AG10803 (cell line): ENCODE data around the gene SENP7.
A peak's percentile ranks its signal among the peaks of the same experiment; 100 is the strongest.

Source experiments
- DNase-seq: peaks from one replicate; pipeline ENCODE4 v3.0.0; 2010; ENCODE audit warnings: low read depth
- H3K4me3 ChIP-seq: 2 replicates; pipeline ENCODE4 v1.5.1; 2011; ENCODE audit warnings: mild to moderate bottlenecking, low read length, control low read depth
- CTCF ChIP-seq: conservative IDR thresholded peaks from 2 replicates; pipeline ENCODE4 v1.5.1; 2011; ENCODE audit warnings: mild to moderate bottlenecking, low read length, control low read depth, inconsistent platforms

Gene SENP7

GRCh38 chr3:101384426-101384825 lies 128.6 kb downstream of the SENP7 start:
- no peak for DNase-seq
- no peak for TF ChIP-seq CTCF
- no peak overlapping the region for H3K4me3 ChIP-seq

GRCh38 chr3:101383656-101384055 lies 129.4 kb downstream of the SENP7 start:
- no peak for DNase-seq
- no peak for TF ChIP-seq CTCF
- no peak overlapping the region for H3K4me3 ChIP-seq

GRCh38 chr3:101383156-101383575 lies 129.8 kb downstream of the SENP7 start:
- DNase-seq: peak; percentile 53
- no peak for TF ChIP-seq CTCF
- H3K4me3 ChIP-seq: no peak overlapping the region

GRCh38 chr3:101381809-101382208 lies 131.2 kb downstream of the SENP7 start:
- H3K4me3 ChIP-seq: no peak overlapping the region
- peak; percentile 32 for DNase-seq
- TF ChIP-seq CTCF: peak; percentile 50

- DNase-seq: no peak
- no peak for TF ChIP-seq CTCF
- no peak overlapping the region for H3K4me3 ChIP-seq
Measured at GRCh38 chr3:101379658-101380376, 133.2 kb downstream of the SENP7 start.

GRCh38 chr3:101377796-101378195 lies 135.2 kb downstream of the SENP7 start:
- DNase-seq: no peak
- H3K4me3 ChIP-seq: no peak overlapping the region
- TF ChIP-seq CTCF: no peak

- DNase-seq: no peak
- H3K4me3 ChIP-seq: no peak overlapping the region
- no peak for TF ChIP-seq CTCF
Measured at GRCh38 chr3:101377209-101377608, 135.8 kb downstream of the SENP7 start.
